Left renal cortex interstitium (tissue), 4 donors: Measurements from ENCODE around the gene IFITM2. TPM values are rescaled to one million over a fixed set of nuclear protein-coding genes. Genes with fewer than 3 reads are reported as not detected.
"Not testable (repeated sequence)": the region's sequence is repeated elsewhere in the genome, so short reads cannot be mapped to it uniquely, and the experiment has no call there.

Experiments
- DNase-seq, 4 donors: peaks; one replicate each; pipeline ENCODE4 v3.0.0-alpha.2; 2013; ENCODE audit warnings: low read depth in 4 of 4, low spot score in 2 of 4, missing footprints in 1 of 4
- polyA plus RNA-seq, 4 donors: library from polyadenylated mRNA; unstranded; fragments of 120-200 nt; gene quantifications; one replicate each; pipeline ENCODE4 v1.2.1, GENCODE V29; 2013; ENCODE audit not compliant: insufficient read length in 4 of 4

The IFITM2 gene
- polyA plus RNA-seq, 4 donors: 162 to 301 (median 211) TPM

- not testable (repeated sequence) for DNase-seq
Observed at GRCh38 chr11:319121-319887, 11.7 kb downstream of the IFITM2 start.

- DNase-seq: not testable (repeated sequence)
Observed at GRCh38 chr11:319888-320273, 12.3 kb downstream of the IFITM2 start.

GRCh38 chr11:324156-324555 is 16.5 kb downstream of the IFITM2 start:
- DNase-seq: no peak

- not testable (repeated sequence) for DNase-seq
Observed at GRCh38 chr11:324593-325517, 17.2 kb downstream of the IFITM2 start.

GRCh38 chr11:325796-326591 is 18.4 kb downstream of the IFITM2 start:
- no peak for DNase-seq

- no peak for DNase-seq
Observed at GRCh38 chr11:326592-326841, 18.9 kb downstream of the IFITM2 start.

GRCh38 chr11:326842-327580 is 19.4 kb downstream of the IFITM2 start:
- DNase-seq: no peak

GRCh38 chr11:327581-327923 is 19.9 kb downstream of the IFITM2 start:
- DNase-seq: no peak

GRCh38 chr11:328012-328411 is 20.4 kb downstream of the IFITM2 start:
- no peak for DNase-seq

GRCh38 chr11:328516-329100 is 21.0 kb downstream of the IFITM2 start:
- not testable (repeated sequence) for DNase-seq

GRCh38 chr11:329886-330253 is 22.3 kb downstream of the IFITM2 start:
- no peak for DNase-seq

GRCh38 chr11:330307-330693 is 22.7 kb downstream of the IFITM2 start:
- no peak for DNase-seq

- no peak for DNase-seq
Observed at GRCh38 chr11:330694-331357, 23.2 kb downstream of the IFITM2 start.

- no peak for DNase-seq
Observed at GRCh38 chr11:331358-332060, 23.9 kb downstream of the IFITM2 start.

- no peak for DNase-seq
Observed at GRCh38 chr11:332651-333480, 25.2 kb downstream of the IFITM2 start.

- not testable (repeated sequence) for DNase-seq
Observed at GRCh38 chr11:333616-334263, 26.1 kb downstream of the IFITM2 start.

- DNase-seq: no peak
Observed at GRCh38 chr11:334264-334994, 26.8 kb downstream of the IFITM2 start.
